ENCODE results near the gene CDH13. TPM values are rescaled to one million over a fixed set of nuclear protein-coding genes. Genes with fewer than 3 reads are reported as not detected.

The CDH13 gene
- total and polyA plus RNA-seq, 2 donors (not counting 3 experiments of a cell fraction or from before 2014, with no cell fraction given): 96.6 to 124 TPM

DNA sequence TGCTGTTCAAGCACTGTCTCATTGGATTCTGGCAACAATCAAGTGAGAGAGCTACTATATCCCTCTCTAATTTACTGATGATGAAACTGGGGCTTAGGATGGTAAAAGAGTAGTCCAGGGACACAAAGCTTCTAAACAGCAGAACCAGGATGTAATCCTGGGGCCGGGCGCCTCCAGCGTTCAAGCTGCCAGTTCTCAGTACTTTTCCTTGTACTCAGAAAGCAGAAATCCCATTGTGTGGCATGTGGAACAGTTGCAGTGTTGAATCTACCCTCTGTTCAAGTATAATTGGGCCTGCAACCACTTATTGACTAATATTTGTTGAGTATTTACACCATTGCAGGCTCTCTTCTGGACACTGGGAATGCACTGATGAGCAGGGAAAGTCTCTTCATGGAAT, 14.5 kb upstream of the CDH13 start:
- Histone ChIP-seq H3K9me1 (replicated peaks; ENCODE audit: control insufficient read depth, extremely low read depth, insufficient read depth, low read length) (no peaks in the 10 kb centered on the region), H2AFZ (ENCODE audit: low read depth, low read length) (no peak overlapping the region), H3K27me3 (ENCODE audit: control insufficient read depth in 2 of 2, insufficient read depth in 2 of 2, low read length in 2 of 2) (peaks cover 3 to 7% of the 10 kb centered on the region in 2 experiments), H4K20me1 (replicated peaks; ENCODE audit: control insufficient read depth, extremely low read depth, insufficient read depth, low read length) (no peaks in the 10 kb centered on the region), H3K9me3 (replicated peaks; ENCODE audit: control insufficient read depth, insufficient read depth, low read length) (no peaks in the 10 kb centered on the region), H3K4me2 (ENCODE audit: insufficient read depth, low read length) (no peak overlapping the region), H3K27ac (ENCODE audit: insufficient read depth, low read depth, low read length) (no peak overlapping the region), H3K4me3 (replicated peaks in 1 of 3; ENCODE audit: insufficient read depth in 1 of 3, low read depth in 1 of 3, low read length in 3 of 3) (no peak overlapping the region), H3K4me1 (ENCODE audit: control insufficient read depth, extremely low read depth, insufficient read depth, low read length) (no peaks in the 10 kb centered on the region), H3K79me2 (ENCODE audit: control insufficient read depth, insufficient read depth, low read length) (no peaks in the 10 kb centered on the region), H3K9ac (replicated peaks; ENCODE audit: extremely low read depth, insufficient read depth, low read length) (no peak overlapping the region), H3K36me3 (ENCODE audit: control insufficient read depth in 2 of 2, extremely low read depth in 1 of 2, insufficient read depth in 2 of 2, low read length in 2 of 2) (no peaks in the 10 kb centered on the region)
- no TSS peak for BruUV-seq (replicated peaks)
- TF ChIP-seq JUN (IDR thresholded peaks at IDR 0.05; ENCODE audit: borderline replicate concordance, insufficient read depth, insufficient read length, low read depth): no peak
- TF ChIP-seq, protein P1, sequence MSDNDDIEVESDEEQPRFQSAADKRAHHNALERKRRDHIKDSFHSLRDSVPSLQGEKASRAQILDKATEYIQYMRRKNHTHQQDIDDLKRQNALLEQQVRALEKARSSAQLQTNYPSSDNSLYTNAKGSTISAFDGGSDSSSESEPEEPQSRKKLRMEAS (IDR thresholded peaks at IDR 0.05; ENCODE audit: insufficient read depth, insufficient read length): no peak
- TF ChIP-seq EZH2 (IDR thresholded peaks at IDR 0.05; ENCODE audit: borderline replicate concordance, low read depth, low read length, severe bottlenecking): no peak
- TF ChIP-seq POLR2AphosphoS5 (IDR thresholded peaks at IDR 0.05; ENCODE audit: insufficient read depth, low read depth, low read length): no peak
- TF ChIP-seq, protein P2, sequence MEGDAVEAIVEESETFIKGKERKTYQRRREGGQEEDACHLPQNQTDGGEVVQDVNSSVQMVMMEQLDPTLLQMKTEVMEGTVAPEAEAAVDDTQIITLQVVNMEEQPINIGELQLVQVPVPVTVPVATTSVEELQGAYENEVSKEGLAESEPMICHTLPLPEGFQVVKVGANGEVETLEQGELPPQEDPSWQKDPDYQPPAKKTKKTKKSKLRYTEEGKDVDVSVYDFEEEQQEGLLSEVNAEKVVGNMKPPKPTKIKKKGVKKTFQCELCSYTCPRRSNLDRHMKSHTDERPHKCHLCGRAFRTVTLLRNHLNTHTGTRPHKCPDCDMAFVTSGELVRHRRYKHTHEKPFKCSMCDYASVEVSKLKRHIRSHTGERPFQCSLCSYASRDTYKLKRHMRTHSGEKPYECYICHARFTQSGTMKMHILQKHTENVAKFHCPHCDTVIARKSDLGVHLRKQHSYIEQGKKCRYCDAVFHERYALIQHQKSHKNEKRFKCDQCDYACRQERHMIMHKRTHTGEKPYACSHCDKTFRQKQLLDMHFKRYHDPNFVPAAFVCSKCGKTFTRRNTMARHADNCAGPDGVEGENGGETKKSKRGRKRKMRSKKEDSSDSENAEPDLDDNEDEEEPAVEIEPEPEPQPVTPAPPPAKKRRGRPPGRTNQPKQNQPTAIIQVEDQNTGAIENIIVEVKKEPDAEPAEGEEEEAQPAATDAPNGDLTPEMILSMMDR (IDR thresholded peaks at IDR 0.05; ENCODE audit: extremely low read depth in 1 of 2, insufficient read depth in 1 of 2, low read depth in 1 of 2, low read length in 2 of 2): no peak
- no peak for TF ChIP-seq GATA2 (IDR thresholded peaks at IDR 0.05; ENCODE audit: insufficient read depth, insufficient read length, low read depth, low read length)
- no peak for TF ChIP-seq POLR2A (IDR thresholded peaks at IDR 0.05; ENCODE audit: low read depth, low read length)
- TF ChIP-seq MYC (IDR thresholded peaks at IDR 0.05; ENCODE audit: low read depth, low read length): no peak
- no peak for TF ChIP-seq FOS (IDR thresholded peaks at IDR 0.05; ENCODE audit: borderline replicate concordance, insufficient read depth, low read length)
- FAIRE-seq (no peak), DNase-seq (ENCODE audit: low read depth, low spot score) (no peak)
- POLR2A ChIA-PET: no interaction called here
- CTCF ChIA-PET: no interaction called here
- dilution Hi-C loops (cut with MboI; ENCODE audit: extremely low pct_ligation_motif_present, low sequenced_read_pairs) (no loop called here), intact Hi-C loops (cut with micrococcal nuclease) (no loop called here)

Measured in endothelial cell of umbilical vein (primary cell).